Nucleus accumbens (tissue), 56 donors: Measurements from ENCODE around the gene MIPEP.

Experiments
- DNase-seq, 56 donors: peaks; one replicate each; lab custom pipeline; 2025; lab: John Stamatoyannopoulos, UW

Gene MIPEP

DNA sequence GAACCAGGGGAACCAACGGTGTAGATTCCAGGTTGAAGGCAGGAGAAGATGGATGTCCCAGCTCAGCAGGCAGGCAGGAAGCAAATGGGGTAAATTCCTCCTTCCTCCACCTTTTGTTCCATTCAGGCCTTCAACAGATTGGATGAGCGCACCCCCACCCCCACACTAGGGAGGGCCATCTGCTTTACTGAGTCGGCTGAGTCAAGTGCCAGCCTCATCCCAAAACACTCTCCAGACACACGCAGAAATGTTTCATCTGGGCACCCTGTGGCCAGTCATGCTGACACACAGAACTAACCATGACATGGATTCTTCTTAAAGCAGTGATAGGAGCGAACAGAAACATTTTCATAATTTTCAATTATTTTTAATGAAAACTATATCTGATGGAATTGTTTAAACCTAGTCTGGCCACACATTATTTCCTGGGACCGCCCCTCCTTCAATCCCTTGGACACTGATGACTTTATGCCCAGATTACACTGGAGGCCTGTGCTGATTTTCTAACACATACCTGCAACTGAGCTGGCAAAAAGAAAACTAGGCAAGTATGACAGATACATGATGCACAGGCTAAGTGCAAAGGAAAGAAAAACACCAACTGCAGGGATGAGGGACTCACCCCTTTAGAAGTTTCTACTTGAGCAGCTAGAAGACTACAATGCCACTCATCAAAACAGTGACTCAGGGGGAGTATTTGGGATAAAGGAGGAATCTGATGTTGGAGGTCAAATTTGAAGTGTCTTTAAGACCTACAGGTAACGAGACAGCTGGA, 164.8 kb downstream of the MIPEP start:
- no peak for DNase-seq

DNA sequence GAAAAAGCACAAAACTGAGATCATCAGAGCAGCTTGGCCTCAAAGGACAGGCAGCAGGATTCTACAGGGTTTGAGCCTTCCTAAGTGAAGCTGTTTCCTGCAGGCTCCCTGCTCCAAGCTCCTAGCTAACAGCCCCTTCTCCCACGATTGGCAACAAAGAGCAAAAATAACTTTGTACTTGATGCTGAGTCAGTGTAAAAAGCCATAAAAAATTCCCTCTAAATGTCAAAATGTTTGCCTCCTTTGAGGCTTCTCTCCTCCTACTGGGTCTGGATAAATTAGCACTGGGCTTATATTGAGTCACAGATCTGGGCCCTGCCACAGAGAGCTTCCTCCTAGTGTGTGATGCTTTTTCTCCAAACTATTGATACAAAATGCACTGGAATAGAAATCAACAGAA, 165.7 kb downstream of the MIPEP start:
- no peak for DNase-seq

DNA sequence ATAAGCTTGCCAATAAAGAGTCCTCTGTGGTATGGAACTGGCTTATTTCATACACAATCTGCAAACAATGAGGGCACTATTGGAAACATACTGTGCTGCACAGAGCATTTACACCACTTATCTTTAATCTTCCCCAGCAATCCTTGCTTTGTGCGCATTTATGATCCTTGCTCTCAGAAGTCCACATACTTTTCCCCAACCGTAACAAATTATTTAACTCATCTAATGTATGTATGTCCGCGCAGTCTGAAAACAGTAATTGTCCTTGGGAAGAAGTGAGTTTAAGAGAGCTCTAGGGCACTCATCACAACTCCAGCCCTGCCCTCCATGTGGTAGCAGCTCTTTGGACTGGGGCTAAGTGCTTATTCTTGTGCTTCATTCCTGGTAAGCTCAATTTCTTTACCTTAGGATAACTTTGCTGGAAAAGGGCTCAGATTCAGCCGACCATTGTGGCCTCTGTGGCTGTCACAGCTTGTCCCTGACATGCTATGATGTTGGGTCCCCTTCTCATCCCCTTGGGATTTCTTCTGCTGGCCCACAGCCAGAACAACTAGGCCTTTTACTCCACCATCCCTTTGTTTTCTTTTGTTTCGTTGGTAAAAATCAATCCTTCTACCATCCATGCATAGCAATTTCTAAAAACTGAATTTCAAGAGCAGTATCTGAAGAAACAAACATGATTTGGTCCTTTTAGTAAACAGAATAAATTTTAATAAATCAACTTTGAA, 166.3 kb downstream of the MIPEP start:
- no peak for DNase-seq

DNA sequence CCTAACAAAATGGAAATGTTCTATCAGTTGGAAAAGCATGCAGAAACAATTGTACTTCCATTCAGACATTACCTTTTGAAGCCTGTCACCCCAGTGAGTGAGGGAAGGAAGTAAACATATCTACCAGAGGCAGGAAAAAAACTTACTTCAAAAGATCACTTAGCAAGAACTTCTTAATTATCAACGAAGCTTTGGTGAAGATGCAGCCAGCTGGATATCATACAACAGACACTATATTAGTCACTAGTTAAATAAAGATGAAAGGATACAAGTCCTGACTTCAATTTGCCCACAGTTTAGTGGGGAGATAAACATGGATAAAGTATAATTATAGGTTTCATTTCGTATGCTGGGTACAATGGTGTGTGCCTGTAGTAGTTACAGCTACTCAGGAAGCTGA, 170.2 kb downstream of the MIPEP start:
- no peak for DNase-seq

DNA sequence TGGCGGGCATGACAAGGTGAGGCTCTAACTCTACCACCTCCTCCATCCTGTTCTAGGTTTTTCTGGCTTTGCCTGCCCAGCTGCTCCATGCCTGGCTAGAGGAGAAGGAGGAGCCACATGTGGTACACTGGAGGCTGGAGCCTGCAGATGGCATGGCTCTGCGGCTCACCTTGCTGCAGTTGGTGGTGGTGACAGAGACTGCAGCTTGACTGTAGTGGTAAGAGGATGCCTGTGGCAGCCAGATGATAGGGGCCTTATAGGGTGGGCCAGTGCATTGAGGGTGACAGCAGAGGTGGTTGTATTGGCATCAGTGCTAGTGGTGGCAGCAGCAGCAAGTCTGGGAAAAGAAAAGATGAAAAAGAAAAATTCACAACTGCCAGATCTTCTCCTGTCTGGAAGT, 172.8 kb downstream of the MIPEP start:
- DNase-seq: no peak

DNA sequence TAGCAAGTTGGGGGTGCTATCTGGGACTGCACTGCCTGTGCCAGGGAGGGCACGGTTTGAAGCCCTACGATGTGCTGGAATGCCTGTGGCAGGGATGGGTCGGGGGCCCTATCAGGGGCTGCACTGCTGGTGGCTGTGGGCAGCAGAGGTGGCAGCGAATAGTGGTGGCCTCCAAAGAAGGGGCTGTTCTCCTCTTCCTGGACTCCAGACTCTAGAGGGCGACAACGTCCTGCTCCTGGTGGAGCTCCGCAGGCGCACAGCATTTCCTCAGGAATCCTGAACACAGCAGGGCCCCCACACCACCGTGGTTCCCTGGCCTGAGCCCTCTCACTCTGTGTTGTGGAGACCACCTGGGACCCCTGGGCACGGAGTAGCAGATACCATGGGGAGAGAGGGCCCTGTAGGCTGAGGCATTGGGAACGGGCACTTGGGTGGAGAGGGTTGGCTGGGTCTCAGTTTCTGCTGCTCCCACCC, 173.4 kb downstream of the MIPEP start:
- DNase-seq: no peak

DNA sequence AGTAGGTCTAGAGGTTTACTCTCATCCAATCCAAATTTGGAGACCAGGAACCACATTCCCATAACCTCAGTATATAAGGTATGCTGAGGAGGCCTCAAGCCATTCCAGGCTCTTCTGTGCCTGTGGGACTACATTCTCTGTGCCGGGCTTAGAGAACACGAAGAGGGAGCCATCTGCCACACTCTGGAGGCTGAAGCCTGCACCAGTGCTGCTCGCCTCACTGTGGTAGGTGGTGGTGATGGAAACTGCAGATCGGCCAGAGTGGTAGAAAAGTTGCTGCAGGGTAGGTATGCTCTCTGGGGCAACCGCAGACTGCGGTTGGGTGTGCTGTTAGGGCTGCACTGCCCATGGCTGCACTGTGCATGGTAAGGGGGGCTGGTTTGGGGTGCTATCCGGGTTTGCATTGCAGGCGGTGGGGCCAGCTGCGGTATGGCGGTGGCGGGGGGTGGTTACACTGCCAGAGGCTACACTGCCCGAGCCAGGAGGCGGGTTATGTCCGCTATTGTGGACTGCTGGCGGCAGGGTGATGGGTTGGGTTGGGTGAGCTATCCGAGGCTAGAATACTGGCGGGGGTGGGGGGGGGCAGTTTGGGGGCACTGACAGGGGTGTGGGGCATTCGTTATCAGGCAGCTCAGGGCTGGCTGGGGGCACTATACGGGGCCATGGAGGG, 174.0 kb downstream of the MIPEP start:
- no peak for DNase-seq

DNA sequence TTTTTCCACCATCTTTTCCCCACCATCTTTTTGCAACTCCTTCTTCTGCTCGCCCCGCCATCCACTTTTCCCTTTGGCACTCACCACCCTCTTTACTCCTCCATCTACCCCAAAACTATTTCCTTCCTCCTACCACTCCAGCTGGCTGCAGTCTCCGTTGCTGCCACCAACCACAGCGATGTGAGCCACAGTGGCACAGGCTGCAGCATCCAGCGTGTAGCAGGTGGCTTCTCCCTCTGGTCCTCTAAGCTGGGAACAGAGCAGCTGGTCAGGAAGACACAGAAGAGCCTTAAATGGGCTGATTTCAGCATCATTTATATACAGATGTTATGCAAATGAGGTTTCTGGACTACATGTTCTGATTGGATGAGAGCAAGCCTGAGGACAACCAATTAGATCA, 174.5 kb downstream of the MIPEP start:
- DNase-seq: no peak

DNA sequence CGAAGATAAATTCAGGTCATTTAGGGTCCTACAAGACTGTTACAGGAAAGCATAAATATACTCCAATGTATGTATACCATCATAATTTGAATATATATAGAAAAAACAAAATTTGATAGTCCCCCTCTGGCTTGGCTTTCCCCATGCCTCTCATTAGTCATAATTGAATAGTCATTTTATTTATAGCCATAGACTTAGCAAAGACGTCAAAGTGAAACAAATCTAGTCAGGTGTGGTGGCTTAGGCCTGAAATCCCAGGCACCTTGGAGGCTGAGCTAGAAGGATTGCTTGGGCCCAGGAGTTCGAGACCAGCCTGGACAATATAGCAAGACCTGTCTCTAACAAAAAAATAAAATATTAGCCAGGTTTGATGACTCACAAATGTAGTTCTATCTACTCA, 177.8 kb downstream of the MIPEP start:
- DNase-seq: no peak

DNA sequence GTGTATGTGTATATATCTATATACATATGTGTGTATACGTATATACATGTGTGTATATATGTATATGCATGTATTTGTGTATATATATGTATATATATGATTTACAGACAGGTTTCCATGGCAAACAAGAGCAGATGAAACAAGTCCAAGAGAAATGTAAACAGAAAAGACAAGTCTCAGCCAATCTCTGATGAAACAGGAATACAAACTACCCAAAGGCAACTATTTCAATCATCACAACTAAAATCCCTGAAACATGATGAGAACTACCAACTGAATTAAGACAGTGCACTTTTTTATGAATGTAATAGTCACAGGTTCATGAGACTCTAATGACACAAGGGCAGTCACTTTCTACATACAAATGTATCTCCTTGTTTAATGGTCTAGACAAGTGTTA, 178.8 kb downstream of the MIPEP start:
- no peak for DNase-seq

DNA sequence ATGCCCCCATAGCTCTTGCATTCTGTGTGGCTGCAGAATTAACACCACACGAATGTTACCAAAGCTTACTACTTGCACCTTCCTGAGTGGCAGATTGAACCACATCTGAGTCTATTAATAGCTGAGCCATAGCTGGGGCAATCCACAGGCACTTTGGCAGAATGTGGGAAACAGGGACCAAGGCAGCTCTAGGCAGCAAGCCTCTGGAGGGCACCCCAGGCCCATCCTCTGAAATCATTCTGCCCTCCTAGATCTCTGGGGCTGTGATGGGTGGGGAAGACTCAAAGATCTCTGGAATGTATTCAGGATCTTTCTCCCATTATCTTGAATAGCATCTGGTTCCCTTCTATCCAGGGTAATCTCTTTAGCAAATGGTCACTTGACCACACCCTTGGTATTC, 179.7 kb downstream of the MIPEP start:
- no peak for DNase-seq

DNA sequence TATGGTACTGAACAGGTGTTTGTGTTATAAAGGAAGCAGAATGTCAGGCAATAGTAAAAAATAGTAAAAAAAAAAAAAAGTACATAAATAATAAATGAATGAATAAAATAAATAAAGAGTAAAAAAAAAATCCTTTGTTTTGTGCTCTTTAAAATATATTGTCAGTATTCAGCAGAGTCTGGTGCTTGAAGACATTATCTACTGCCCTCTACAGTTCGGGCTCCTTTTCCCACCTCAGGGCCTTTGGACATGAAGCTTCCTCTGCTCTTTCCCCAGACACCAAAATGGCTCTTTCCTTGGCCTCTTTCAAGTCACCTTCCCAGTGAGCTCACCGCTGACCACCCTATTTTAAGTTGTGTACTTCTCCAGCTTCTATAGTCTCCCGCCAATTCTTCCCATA, 181.5 kb downstream of the MIPEP start:
- no peak for DNase-seq

DNA sequence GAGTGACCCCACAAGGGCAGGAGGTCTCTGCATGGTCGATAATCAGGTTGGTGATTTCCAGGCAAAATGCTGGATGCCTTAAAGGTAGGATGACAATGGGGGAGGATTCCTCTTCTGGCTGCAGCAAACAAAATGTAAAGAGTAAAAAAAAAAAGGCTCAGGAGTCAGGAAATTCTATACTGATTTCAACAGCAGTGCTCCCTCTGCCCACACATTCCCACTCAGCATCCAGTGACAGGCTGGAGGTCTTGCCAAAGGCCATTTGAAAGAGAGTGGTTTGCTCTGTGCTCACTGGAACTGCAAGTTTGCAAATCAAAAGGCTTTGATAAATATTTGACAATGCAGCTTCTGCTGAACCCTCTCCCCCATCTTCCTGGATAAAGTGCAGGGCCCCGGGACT, 183.6 kb downstream of the MIPEP start:
- DNase-seq: no peak

DNA sequence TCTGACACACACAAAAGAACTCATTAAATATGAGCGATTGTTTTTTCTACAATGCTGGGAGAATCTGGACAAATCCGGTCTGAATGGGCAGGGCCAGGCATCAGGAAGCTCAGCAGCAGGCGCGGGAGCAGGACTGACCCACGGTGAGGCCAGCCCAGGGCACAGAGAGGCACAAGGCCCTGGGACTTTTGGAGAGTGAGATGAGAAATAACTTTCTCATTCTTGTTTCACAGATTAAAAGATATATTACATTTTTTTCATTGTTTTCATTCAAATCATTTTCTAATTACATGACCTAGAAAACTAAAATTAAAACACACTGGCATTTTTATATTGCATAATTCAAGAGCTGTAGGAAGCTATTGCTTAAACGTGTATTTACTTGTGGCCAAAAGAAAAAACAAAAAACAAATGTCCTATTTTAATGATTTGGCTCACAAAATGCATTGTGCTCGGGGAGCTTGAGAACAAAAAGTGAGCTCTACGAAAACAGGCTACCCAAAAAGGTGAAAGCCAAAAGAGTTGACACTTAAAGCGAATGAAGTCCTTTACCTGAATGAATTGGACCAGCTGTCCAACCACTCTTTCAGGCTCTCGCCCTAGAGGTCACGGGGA, 185.8 kb downstream of the MIPEP start:
- no peak for DNase-seq

DNA sequence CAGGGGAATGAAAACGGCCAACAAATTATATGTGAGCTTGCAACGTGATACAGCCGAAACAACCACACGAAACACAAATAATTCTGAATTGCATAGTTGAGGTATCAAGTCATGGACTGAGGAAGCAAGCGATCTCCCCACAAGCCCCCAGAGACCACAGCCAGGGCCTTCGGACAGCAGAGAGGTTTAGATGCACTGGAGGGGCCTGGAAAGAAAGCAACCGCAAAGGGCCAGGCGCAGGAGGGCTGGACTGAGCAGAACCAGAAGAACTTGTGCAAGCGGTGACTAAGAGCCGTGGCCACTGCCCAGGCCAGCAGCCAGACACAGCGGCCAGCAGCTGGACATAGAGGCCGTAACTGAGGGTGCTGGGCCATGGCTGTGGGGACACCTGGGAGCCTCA, 187.6 kb downstream of the MIPEP start:
- DNase-seq: no peak

DNA sequence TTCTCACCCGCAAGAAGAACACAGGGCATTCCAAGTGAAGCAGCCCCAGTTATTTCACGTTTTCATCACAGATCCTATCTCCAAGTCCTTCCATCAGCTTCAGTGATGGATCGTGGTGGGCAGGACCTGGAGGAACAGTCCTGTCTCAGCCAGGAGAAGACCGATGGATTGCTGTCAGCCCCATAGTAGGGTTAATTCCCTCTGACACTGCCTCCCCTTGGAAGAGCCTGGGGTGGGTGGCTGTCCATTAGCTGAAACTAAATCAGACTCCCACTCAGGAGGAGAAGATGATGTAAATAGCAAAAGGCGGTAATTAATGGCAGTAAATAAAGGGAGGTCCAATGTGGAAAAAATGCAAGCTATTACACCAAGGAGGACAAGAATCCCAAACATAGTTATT, 188.0 kb downstream of the MIPEP start:
- DNase-seq: no peak

DNA sequence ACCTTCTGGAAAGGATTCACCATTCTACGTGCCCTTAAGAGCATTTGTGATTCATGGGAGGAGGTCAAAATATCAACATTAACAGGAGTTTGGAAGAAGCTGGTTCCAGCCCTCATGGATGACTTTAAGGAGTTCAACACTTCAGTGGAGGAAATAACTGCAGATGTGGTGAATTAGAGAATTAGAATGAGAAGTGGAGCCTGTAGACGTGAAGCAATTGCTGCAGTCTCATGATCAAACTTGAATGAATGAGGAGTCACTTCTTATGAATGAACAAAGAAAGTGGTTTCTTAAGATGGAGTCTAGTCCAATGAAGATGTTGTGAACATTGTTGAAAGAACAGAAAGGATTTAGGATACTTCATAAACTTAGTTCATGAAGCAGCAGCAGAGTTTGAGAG, 189.9 kb downstream of the MIPEP start:
- DNase-seq: no peak

DNA sequence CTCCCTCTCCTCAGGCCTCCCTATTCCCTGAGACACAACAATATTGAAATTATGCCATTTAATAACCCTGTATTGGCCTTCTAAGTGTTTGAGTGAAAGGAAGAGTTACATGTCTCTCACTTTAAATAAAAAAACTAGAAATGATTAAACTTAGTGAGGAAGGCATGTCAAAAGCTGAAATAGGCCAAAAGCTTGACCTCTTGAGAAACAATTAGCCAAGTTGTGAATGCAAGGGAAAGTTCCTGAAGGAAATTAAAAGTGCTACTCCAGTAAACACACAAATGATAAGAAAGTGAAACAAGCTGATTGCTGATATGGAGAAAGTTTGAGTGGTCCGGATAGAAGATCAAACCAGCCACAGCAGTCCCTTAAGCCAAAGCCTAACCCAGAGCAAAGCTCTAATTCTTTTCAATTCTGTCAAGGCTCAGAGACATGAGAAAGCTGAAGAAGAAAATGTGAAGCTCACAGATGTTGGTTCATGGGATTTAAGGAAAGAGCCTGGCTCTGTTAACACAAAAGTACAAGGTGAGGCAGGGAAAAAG, 191.4 kb downstream of the MIPEP start:
- DNase-seq: no peak

DNA sequence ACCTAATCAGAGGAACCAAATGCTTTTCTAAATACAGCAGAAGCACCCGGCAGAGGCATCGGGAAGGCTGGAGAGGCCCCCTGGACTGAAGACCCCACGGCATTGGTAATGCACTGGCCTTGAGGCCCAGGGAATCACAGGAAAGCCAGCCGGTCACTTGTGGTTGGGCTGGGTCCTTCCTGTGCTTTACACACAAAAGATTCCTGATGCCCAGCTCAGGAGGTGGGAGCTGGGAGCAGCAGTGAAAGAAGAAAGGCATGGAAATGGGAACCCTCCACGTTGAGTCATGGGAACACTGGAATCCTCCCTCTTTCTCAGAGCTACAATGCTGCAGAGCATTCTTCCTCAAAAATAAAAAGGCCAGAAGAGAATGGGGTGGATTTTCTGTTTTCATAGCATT, 192.6 kb downstream of the MIPEP start:
- no peak for DNase-seq

DNA sequence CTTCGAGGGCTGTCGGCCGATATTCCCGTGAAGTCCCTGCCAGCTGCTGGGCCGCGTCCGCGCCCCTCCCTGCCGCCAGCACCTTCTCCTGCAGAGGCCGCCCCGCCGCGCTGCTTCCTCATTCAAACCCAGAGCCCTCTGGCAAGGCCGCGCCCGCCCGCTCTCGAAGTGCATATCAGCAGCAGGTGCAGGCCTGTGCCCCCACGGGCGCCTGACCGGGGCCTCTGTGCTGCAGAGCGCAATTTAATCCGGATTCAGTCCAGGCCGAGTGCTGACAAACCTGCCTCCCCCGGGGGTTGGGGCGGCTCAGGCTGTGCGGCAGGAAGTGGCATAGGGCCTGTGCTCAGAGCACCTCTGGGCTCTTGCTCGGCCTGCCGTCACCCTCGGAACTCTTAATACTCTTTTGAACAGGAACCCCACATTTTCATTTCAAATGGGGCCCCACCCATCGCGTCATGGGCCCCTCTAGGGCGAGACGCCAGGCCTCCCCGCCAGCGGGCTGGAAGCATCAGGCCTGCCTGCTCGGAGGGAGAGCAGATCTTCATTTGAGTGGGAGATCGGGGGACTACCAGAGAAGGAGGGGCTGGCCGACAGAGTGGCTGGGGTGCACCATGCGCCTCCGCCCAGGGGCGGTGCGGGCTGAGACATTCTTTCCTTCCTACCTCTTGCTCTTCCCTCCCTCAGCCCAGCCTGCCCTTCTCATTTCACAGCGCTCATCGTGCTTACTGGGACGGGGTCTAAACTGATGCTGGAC, 193.3 kb downstream of the MIPEP start:
- DNase-seq: peak in 1 of 56 donors; percentile 10
